SK-N-SH (cell line): Measurements from ENCODE around the gene IKZF1. TPM values are rescaled to one million over a fixed set of nuclear protein-coding genes. Genes with fewer than 3 reads are reported as not detected.

ENCODE experiments used
- CTCF ChIA-PET: fragments of 300-600, 350-600 bp; formaldehyde crosslinking; extraction: SDS; loops from one replicate; lab custom pipeline; 2021; lab: Yijun Ruan, JAX
- POLR2A ChIA-PET: fragments of 350-600 bp; sonication (Branson Sonifier 250); formaldehyde crosslinking; extraction: SDS; loops from one replicate; lab custom pipeline; 2020; ENCODE audit warnings: antibody characterized with exemption, inconsistent platforms; lab: Yijun Ruan, JAX
- DNase-seq: peaks from one replicate; pipeline ENCODE4 v3.0.0; 2012
- H2AFZ ChIP-seq: fragments of 200-600 bp; sonication (generic); 2 replicates; pipeline ENCODE4 v1.8.1; 2016; ENCODE audit warnings: antibody characterized with exemption, mild to moderate bottlenecking, low read depth
- H3F3A ChIP-seq: fragments of 200-600 bp; sonication (generic); replicated peaks from 2 replicates; pipeline ENCODE3; 2016; ENCODE audit warnings: antibody characterized with exemption, mild to moderate bottlenecking; ENCODE audit not compliant: insufficient read depth
- H3K27ac ChIP-seq, 2 experiments: fragments of 200-500 bp in 1 of 2; fragments of 200-600 bp in 1 of 2; sonication (Bioruptor generic) in 1 of 2; sonication (generic), shearing (Covaris generic) in 1 of 2; 2 replicates each; pipeline versions ENCODE4 v1.5.1 to v1.6.1; 2014 to 2016; ENCODE audit warnings: low read depth in 2 of 2, inconsistent platforms in 1 of 2, low read length in 1 of 2, mild to moderate bottlenecking in 1 of 2, mixed read lengths in 1 of 2
- H3K27me3 ChIP-seq: fragments of 200-600 bp; sonication (generic), shearing (Covaris generic); 2 replicates; pipeline ENCODE4 v1.6.1; 2016; ENCODE audit warnings: mixed run types; ENCODE audit not compliant: insufficient read depth
- H3K36me3 ChIP-seq, 2 experiments: fragments of 200-500 bp in 1 of 2; fragments of 200-600 bp in 1 of 2; sonication (Bioruptor generic) in 1 of 2; sonication (generic) in 1 of 2; replicated peaks in 1 of 2; 2 replicates each; pipeline versions ENCODE3 to v1.5.1; 2014 to 2016; ENCODE audit warnings: low read length in 1 of 2, mild to moderate bottlenecking in 1 of 2; ENCODE audit not compliant: insufficient read depth in 2 of 2, control insufficient read depth in 1 of 2
- H3K4me1 ChIP-seq, 2 experiments: fragments of 200-500 bp in 1 of 2; fragments of 200-600 bp in 1 of 2; sonication (Bioruptor generic) in 1 of 2; sonication (generic), shearing (Covaris generic) in 1 of 2; 2 replicates each; pipeline versions ENCODE4 v1.5.1 to v1.6.1; 2014 to 2016; ENCODE audit warnings: low read depth in 1 of 2, low read length in 1 of 2, mixed run types in 1 of 2; ENCODE audit not compliant: insufficient read depth in 2 of 2, control insufficient read depth in 1 of 2
- H3K4me2 ChIP-seq: fragments of 200-600 bp; sonication (generic), shearing (Covaris generic); 2 replicates; pipeline ENCODE4 v1.6.1; 2017; ENCODE audit warnings: mixed run types
- H3K4me3 ChIP-seq, 2 experiments: fragments of 200-500 bp in 1 of 2; fragments of 200-600 bp in 1 of 2; sonication (Bioruptor generic) in 1 of 2; sonication (generic), shearing (Covaris generic) in 1 of 2; 2 replicates each; pipeline versions ENCODE4 v1.5.1 to v1.8.1; 2014 to 2016; ENCODE audit warnings: low read depth in 2 of 2, inconsistent platforms in 1 of 2, low read length in 1 of 2, mild to moderate bottlenecking in 1 of 2, mixed read lengths in 1 of 2, moderate library complexity in 1 of 2
- H3K79me2 ChIP-seq: fragments of 200-600 bp; sonication (generic); 2 replicates; pipeline ENCODE4 v1.8.1; 2017; ENCODE audit warnings: mild to moderate bottlenecking; ENCODE audit not compliant: insufficient read depth
- H3K9ac ChIP-seq: fragments of 200-600 bp; sonication (generic); 2 replicates; pipeline ENCODE4 v1.6.1; 2017; ENCODE audit warnings: mixed run types
- H3K9me2 ChIP-seq: fragments of 200-600 bp; sonication (generic); 2 replicates; pipeline ENCODE4 v1.6.1; 2017; ENCODE audit warnings: mixed run types
- H3K9me3 ChIP-seq: fragments of 200-600 bp; sonication (generic); 2 replicates; pipeline ENCODE4 v1.6.1; 2017; ENCODE audit warnings: mixed run types, mild to moderate bottlenecking, moderate library complexity
- H4K20me1 ChIP-seq: fragments of 200-600 bp; sonication (generic); 2 replicates; pipeline ENCODE4 v1.6.1; 2017; ENCODE audit warnings: mild to moderate bottlenecking, mixed run types; ENCODE audit not compliant: insufficient read depth
- CTCF ChIP-seq: fragments of 200-600 bp; sonication (generic); IDR thresholded peaks from 2 replicates; pipeline ENCODE4 v1.6.1; 2017; ENCODE audit warnings: antibody characterized with exemption, mild to moderate bottlenecking, moderate library complexity
- ELF1 ChIP-seq: IDR thresholded peaks from 2 replicates; pipeline ENCODE4 v1.4.0; 2012
- EP300 ChIP-seq, 2 experiments: IDR thresholded peaks; 2 replicates each; pipeline versions ENCODE4 v1.4.0 to v1.6.1; 2012; ENCODE audit warnings: borderline replicate concordance in 1 of 2, low read depth in 1 of 2, low read length in 1 of 2
- EZH2phosphoT487 ChIP-seq: fragments of 200-600 bp; sonication (generic); IDR thresholded peaks from 2 replicates; pipeline ENCODE4 v1.6.1; 2017; ENCODE audit warnings: low read depth, mixed run types, mild to moderate bottlenecking, antibody characterized with exemption, moderate library complexity, borderline replicate concordance
- JUND ChIP-seq: IDR thresholded peaks from 2 replicates; pipeline ENCODE4 v1.4.0; 2012
- MEF2A ChIP-seq: IDR thresholded peaks from 2 replicates; pipeline ENCODE4 v1.4.0; 2012; ENCODE audit warnings: low read depth, borderline replicate concordance
- MXI1 ChIP-seq: IDR thresholded peaks from 2 replicates; pipeline ENCODE4 v1.6.1; 2012; ENCODE audit warnings: mild to moderate bottlenecking, low read depth, low read length, improper control_type of control experiment
- PBX3 ChIP-seq: IDR thresholded peaks from 2 replicates; pipeline ENCODE4; 2012
- POLR2AphosphoS5 ChIP-seq: IDR thresholded peaks from 2 replicates; pipeline ENCODE4 v1.6.1; 2012; ENCODE audit warnings: low read depth, low read length
- TAF1 ChIP-seq: IDR thresholded peaks from 2 replicates; pipeline ENCODE4 v1.6.1; 2012; ENCODE audit warnings: low read depth, mild to moderate bottlenecking, low read length, moderate library complexity, borderline replicate concordance
- TCF12 ChIP-seq: IDR thresholded peaks from 2 replicates; pipeline ENCODE4 v1.4.0; 2012
- YY1 ChIP-seq: IDR thresholded peaks from 2 replicates; pipeline ENCODE4 v1.4.0; 2012; ENCODE audit warnings: low read depth, mild to moderate bottlenecking
- ZBTB33 ChIP-seq: IDR thresholded peaks from 2 replicates; pipeline ENCODE4 v1.4.0; 2012; ENCODE audit warnings: low read depth, borderline replicate concordance
- WGBS: methylation state at CpG from one replicate; pipeline ENCODE4 v1.1.6; 2017; ENCODE audit warnings: low lambda C conversion rate; 5-methylcytosine and 5-hydroxymethylcytosine counted together
- polyA plus RNA-seq, 3 experiments: library from polyadenylated mRNA; depleted of rRNA; stranded (reverse); fragments of >200 nt; gene quantifications; 2 replicates each; pipeline ENCODE4 v1.2.3, GENCODE V29; 2012
- TF ChIP-seq, protein P1 (sequence below): IDR thresholded peaks from 2 replicates; pipeline ENCODE4 v1.4.0; 2012; ENCODE audit warnings: low read depth
- TF ChIP-seq, protein P2 (sequence below): IDR thresholded peaks from 2 replicates; pipeline ENCODE4 v1.6.1; 2012; ENCODE audit warnings: mild to moderate bottlenecking, low read depth, low read length, moderate library complexity
- TF ChIP-seq, protein P3 (sequence below): fragments of 150-350 bp; IDR thresholded peaks from 2 replicates; pipeline ENCODE4 v1.6.1; 2016; ENCODE audit warnings: mild to moderate bottlenecking, low read depth, low read length

IKZF1 gene
- polyA plus RNA-seq, 1 of the 3 experiments (the other 2 are of a cell fraction), result not detected

- TF ChIP-seq TCF12, result no peak
- TF ChIP-seq, protein P1, sequence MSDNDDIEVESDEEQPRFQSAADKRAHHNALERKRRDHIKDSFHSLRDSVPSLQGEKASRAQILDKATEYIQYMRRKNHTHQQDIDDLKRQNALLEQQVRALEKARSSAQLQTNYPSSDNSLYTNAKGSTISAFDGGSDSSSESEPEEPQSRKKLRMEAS, result no peak
- TF ChIP-seq, protein P2, sequence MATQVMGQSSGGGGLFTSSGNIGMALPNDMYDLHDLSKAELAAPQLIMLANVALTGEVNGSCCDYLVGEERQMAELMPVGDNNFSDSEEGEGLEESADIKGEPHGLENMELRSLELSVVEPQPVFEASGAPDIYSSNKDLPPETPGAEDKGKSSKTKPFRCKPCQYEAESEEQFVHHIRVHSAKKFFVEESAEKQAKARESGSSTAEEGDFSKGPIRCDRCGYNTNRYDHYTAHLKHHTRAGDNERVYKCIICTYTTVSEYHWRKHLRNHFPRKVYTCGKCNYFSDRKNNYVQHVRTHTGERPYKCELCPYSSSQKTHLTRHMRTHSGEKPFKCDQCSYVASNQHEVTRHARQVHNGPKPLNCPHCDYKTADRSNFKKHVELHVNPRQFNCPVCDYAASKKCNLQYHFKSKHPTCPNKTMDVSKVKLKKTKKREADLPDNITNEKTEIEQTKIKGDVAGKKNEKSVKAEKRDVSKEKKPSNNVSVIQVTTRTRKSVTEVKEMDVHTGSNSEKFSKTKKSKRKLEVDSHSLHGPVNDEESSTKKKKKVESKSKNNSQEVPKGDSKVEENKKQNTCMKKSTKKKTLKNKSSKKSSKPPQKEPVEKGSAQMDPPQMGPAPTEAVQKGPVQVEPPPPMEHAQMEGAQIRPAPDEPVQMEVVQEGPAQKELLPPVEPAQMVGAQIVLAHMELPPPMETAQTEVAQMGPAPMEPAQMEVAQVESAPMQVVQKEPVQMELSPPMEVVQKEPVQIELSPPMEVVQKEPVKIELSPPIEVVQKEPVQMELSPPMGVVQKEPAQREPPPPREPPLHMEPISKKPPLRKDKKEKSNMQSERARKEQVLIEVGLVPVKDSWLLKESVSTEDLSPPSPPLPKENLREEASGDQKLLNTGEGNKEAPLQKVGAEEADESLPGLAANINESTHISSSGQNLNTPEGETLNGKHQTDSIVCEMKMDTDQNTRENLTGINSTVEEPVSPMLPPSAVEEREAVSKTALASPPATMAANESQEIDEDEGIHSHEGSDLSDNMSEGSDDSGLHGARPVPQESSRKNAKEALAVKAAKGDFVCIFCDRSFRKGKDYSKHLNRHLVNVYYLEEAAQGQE, result no peak
- TF ChIP-seq YY1, result no peak
- TF ChIP-seq ZBTB33, result no peak
- no peak for TF ChIP-seq CTCF
- no peak for TF ChIP-seq EZH2phosphoT487
- no peak for TF ChIP-seq TAF1
- no peak for TF ChIP-seq POLR2AphosphoS5
- no peak for TF ChIP-seq ELF1
- TF ChIP-seq MEF2A, result no peak
- TF ChIP-seq, protein P3, sequence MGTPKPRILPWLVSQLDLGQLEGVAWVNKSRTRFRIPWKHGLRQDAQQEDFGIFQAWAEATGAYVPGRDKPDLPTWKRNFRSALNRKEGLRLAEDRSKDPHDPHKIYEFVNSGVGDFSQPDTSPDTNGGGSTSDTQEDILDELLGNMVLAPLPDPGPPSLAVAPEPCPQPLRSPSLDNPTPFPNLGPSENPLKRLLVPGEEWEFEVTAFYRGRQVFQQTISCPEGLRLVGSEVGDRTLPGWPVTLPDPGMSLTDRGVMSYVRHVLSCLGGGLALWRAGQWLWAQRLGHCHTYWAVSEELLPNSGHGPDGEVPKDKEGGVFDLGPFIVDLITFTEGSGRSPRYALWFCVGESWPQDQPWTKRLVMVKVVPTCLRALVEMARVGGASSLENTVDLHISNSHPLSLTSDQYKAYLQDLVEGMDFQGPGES, result no peak
- TF ChIP-seq JUND, result no peak
- TF ChIP-seq PBX3, result no peak
- no peak for TF ChIP-seq MXI1
- TF ChIP-seq EP300 (IDR thresholded peaks at IDR 0.05; ENCODE audit: borderline replicate concordance in 1 of 2, low read depth in 1 of 2, low read length in 1 of 2), result no peak
- TF ChIP-seq, all 33 proteins: peak for 0
- Histone ChIP-seq H3K4me3 (no peak overlapping the region), H4K20me1 (no peaks in the 10 kb centered on the region), H3K27me3 (peaks cover 19% of the 10 kb centered on the region), H3K4me1 (peaks cover 0 to 3% of the 10 kb centered on the region in 2 experiments; a peak in 1 of 4 replicates), H3K79me2 (no peaks in the 10 kb centered on the region), H3K9ac (no peak overlapping the region), H3K9me2 (no peaks in the 10 kb centered on the region), H3K27ac (no peak overlapping the region), H3K36me3 (no peaks in the 10 kb centered on the region), H3K4me2 (no peak overlapping the region), H3F3A (no peaks in the 10 kb centered on the region), H2AFZ (no peak overlapping the region), H3K9me3 (no peaks in the 10 kb centered on the region)
- no peak for DNase-seq
- 28% methylated on average over 4 of the region's 4 CpGs for WGBS
- CTCF ChIA-PET, result interaction anchor here (1.5 to 1.7 kb wide), 2 partner anchors 15 to 95 kb away, joined by 3 to 5 read pairs; no protein-coding TSS in a partner anchor
- POLR2A ChIA-PET, result no interaction called here
These were observed 4.2 kb upstream of the IKZF1 start for GRCh38 chr7:50300336-50300735.
